Parathyroid adenoma (tissue), 2 donors: Measurements from ENCODE around the gene COL18A1.

Experiments
- H2AFZ ChIP-seq: fragments of 300-600 bp; sonication (generic); one replicate; pipeline ENCODE4 v1.7.0; 2017; ENCODE audit warnings: antibody characterized with exemption, mild to moderate bottlenecking
- H3K27ac ChIP-seq: fragments of 300-600 bp; sonication (generic); one replicate; pipeline ENCODE4 v1.7.0; 2017
- H3K27me3 ChIP-seq: fragments of 300-600 bp; sonication (generic); one replicate; pipeline ENCODE4 v1.7.0; 2017; ENCODE audit warnings: low read length; ENCODE audit not compliant: control insufficient read depth, insufficient read depth
- H3K36me3 ChIP-seq: fragments of 300-600 bp; sonication (generic); one replicate; pipeline ENCODE4 v1.7.0; 2017; ENCODE audit warnings: low read length; ENCODE audit not compliant: control insufficient read depth, insufficient read depth
- H3K4me1 ChIP-seq: fragments of 300-600 bp; sonication (generic); one replicate; pipeline ENCODE4 v1.7.0; 2017; ENCODE audit warnings: control low read depth
- H3K4me2 ChIP-seq: fragments of 300-600 bp; sonication (generic); one replicate; pipeline ENCODE4 v1.7.0; 2017; ENCODE audit warnings: low read length
- H3K4me3 ChIP-seq: fragments of 300-600 bp; sonication (generic); one replicate; pipeline ENCODE4 v1.7.0; 2017; ENCODE audit warnings: low read depth, low read length
- H3K79me2 ChIP-seq: fragments of 300-600 bp; sonication (generic); one replicate; pipeline ENCODE4 v1.7.0; 2017; ENCODE audit warnings: control low read depth
- H3K9ac ChIP-seq: fragments of 300-600 bp; sonication (generic); one replicate; pipeline ENCODE4 v1.7.0; 2017; ENCODE audit warnings: mild to moderate bottlenecking
- H3K9me3 ChIP-seq: fragments of 300-600 bp; sonication (generic); one replicate; pipeline ENCODE4 v1.7.0; 2017; ENCODE audit warnings: low read length; ENCODE audit not compliant: control insufficient read depth
- TF ChIP-seq, protein P1 (sequence below): fragments of 300-600 bp; sonication (generic); IDR thresholded peaks from one replicate; pipeline ENCODE4 v1.7.0; 2017; ENCODE audit warnings: antibody characterized with exemption, mild to moderate bottlenecking
- donor health status: primary hyperparathyroidism.

The COL18A1 gene

DNA sequence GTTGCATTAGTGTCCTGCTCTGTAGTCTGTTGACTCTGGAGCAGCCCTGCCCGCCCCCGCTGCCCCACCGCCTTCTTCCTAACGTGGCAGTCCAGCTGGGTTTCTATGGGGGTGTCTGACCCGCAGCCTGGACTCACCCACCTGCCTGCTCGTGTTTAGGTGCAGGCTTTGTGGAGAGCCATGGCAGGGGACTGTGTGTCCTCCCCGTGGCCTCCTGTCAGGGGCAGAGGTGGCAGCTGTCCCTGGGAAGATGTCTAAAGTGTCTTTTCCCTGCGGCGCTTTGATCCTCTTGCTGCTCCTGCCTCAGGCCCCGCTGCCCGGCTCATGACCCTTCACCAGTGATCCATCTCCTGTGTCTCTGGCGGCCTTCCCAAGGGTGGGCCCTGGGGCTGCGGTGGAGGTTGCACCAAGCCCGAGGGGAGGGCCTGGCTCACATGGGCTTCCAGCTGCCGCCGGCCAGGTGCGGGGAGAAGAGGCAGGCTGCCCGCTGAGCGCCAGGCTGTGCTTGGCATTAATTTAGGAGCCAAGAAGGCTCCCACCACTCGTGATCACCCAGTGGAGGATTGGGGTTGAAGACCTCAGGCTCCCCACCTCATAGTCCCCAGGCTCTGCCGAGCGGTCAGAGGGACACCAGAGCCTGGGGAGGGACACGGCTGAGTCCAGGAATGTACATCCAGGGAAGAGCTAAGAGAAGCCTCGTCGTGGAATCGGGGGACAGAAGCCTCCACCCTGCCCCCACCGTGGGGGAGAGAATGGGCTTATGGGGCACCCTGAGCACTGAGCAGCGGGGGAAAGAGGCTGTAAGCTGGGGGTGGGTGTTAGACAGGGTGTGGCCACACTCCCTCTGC lies 44.1 kb downstream of the COL18A1 start:
- Histone ChIP-seq H3K9me3 (no peaks in the 10 kb centered on the region), H3K27me3 (no peaks in the 10 kb centered on the region), H2AFZ (no peak overlapping the region), H3K4me3 (no peak overlapping the region), H3K36me3 (no peaks in the 10 kb centered on the region), H3K4me1 (no peaks in the 10 kb centered on the region), H3K79me2 (no peaks in the 10 kb centered on the region), H3K9ac (no peak overlapping the region), H3K27ac (no peak overlapping the region), H3K4me2 (no peak overlapping the region)
- TF ChIP-seq, protein P1, sequence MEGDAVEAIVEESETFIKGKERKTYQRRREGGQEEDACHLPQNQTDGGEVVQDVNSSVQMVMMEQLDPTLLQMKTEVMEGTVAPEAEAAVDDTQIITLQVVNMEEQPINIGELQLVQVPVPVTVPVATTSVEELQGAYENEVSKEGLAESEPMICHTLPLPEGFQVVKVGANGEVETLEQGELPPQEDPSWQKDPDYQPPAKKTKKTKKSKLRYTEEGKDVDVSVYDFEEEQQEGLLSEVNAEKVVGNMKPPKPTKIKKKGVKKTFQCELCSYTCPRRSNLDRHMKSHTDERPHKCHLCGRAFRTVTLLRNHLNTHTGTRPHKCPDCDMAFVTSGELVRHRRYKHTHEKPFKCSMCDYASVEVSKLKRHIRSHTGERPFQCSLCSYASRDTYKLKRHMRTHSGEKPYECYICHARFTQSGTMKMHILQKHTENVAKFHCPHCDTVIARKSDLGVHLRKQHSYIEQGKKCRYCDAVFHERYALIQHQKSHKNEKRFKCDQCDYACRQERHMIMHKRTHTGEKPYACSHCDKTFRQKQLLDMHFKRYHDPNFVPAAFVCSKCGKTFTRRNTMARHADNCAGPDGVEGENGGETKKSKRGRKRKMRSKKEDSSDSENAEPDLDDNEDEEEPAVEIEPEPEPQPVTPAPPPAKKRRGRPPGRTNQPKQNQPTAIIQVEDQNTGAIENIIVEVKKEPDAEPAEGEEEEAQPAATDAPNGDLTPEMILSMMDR = no peak

DNA sequence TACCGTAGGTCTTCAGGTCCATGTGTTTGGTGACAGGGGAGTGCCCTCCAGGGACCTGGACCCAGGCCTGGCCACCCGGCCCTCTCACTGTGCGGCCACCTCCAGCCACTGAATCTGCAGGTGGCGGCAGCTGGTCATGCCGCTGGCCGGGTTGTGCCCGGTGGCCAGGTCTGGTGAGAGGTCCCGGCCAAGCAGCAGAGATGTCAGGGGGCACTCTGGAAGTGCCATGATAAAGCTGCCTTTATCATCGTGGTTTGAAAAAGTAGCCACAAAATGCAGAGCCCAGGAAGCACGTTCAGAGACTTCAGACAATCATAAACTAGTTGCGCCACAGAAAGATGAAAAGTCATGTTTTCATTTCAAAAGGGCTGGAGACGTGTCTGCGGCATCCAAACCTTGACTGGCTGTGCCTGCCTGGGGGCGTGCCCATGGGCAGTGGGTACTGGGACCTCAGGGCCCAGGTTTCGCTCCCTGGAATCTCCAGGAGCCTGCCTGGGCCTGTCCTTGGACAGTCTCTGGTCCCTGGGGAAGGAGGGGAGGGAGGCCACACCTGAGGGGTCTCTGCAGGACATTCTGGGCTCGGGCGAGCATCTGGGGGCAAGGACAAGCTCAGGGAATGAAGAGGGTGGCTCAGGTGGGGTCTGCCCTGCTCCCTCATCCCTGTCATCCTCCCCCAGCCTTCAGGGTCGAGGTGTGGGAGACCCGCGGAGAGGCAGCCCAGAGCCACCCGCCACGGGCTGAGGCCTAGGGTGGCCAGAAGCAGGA lies 44.9 kb downstream of the COL18A1 start:
- TF ChIP-seq, protein P1 = no peak
- no peaks in the 10 kb centered on the region for H3K36me3 ChIP-seq
- no peak overlapping the region for H2AFZ ChIP-seq
- H3K4me2 ChIP-seq = no peak overlapping the region
- H3K9ac ChIP-seq = no peak overlapping the region
- H3K79me2 ChIP-seq = no peaks in the 10 kb centered on the region
- H3K4me1 ChIP-seq = no peaks in the 10 kb centered on the region
- H3K27ac ChIP-seq = no peak overlapping the region
- no peaks in the 10 kb centered on the region for H3K27me3 ChIP-seq
- no peak overlapping the region for H3K4me3 ChIP-seq
- no peaks in the 10 kb centered on the region for H3K9me3 ChIP-seq

DNA sequence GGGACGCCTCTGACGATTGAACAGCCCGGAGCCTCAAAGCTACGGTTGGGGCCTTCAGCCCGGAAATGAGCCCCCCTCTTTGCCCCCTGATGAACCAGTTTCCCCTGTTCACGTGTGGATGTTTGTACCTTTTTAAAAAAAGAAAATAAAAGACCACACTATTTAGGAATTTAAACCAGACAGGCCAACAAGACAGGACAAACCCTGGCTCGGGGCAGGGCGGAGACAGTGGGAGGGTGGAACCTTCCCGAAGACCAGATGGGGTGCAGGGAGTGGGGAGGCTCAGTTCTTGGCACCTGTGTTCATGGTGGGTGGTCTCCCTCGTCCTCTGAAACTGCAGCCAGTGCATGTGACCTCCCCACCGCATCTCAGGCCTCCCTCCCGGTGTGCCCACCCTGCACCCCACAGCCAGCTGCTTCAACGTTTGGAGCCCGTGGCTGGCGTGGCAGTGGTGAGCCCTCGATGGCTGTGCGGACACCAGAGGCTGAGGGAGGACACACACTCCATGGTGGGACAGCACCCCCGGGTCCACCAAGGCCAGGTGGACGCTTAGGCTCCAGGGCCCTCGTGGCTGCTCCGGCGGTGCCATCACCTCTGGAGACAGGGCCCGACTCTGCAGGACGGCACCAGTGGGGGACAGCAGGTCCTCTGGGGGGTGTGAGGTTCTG lies 45.6 kb downstream of the COL18A1 start:
- Histone ChIP-seq H3K27me3 (no peaks in the 10 kb centered on the region), H3K79me2 (no peaks in the 10 kb centered on the region), H3K4me2 (no peak overlapping the region), H2AFZ (no peak overlapping the region), H3K4me3 (no peak overlapping the region), H3K27ac (no peak overlapping the region), H3K4me1 (no peaks in the 10 kb centered on the region), H3K36me3 (no peaks in the 10 kb centered on the region), H3K9ac (no peak overlapping the region), H3K9me3 (no peaks in the 10 kb centered on the region)
- TF ChIP-seq, protein P1 = no peak

DNA sequence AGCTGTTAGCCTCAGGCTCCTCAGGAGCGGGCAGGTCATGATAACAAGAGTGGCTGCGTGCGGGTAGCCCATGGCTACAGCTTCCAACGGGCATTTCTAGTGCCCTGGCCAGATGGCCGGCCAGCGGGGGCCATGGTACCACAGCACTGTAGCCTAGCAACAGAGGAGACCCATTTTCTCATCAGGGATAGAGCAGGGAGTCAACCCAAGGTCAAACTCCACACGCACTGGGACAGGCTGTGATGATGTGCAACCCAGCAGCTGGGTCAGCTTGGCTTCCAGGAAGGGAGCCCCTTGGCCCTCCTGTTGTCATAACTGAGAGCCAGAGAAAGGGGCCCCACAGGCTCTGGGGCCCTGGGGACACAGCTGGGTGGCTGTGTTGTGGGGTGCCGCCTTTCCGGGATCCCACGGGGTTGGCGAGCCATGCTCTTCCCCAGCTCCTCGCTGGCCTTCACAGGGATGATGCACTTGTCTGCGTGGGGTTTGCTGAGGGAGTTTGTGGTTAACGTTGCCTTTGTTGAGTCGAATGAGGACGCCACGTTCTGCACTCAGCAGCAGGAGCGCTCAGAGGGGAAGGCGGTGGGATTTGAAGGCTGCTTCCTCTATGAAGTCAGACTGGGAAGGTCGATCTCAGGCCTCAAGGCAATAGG lies 46.3 kb downstream of the COL18A1 start:
- H3K27me3 ChIP-seq = no peaks in the 10 kb centered on the region
- TF ChIP-seq, protein P1 = no peak
- no peaks in the 10 kb centered on the region for H3K79me2 ChIP-seq
- H3K9me3 ChIP-seq = no peaks in the 10 kb centered on the region
- H2AFZ ChIP-seq = no peak overlapping the region
- H3K4me2 ChIP-seq = no peak overlapping the region
- no peak overlapping the region for H3K4me3 ChIP-seq
- H3K27ac ChIP-seq = no peak overlapping the region
- H3K9ac ChIP-seq = no peak overlapping the region
- H3K36me3 ChIP-seq = no peaks in the 10 kb centered on the region
- no peaks in the 10 kb centered on the region for H3K4me1 ChIP-seq
